ENCODE results near the gene CTR9.

- TF ChIP-seq CTCF (IDR thresholded peaks at IDR 0.05; ENCODE audit: control extremely low read depth in 1 of 3, insufficient read depth in 1 of 3, low read depth in 1 of 3, low read length in 3 of 3) (no peak), BCL11A (IDR thresholded peaks at IDR 0.05; ENCODE audit: low read depth in 2 of 2, low read length in 2 of 2) (no peak), CEBPB (IDR thresholded peaks at IDR 0.05; ENCODE audit: low read depth, low read length) (no peak), SIRT6 (IDR thresholded peaks at IDR 0.05; ENCODE audit: low read length) (no peak), YY1 (IDR thresholded peaks at IDR 0.05; ENCODE audit: low read depth, low read length) (no peak), USF2 (IDR thresholded peaks at IDR 0.05; ENCODE audit: low read length) (no peak), KDM1A (IDR thresholded peaks at IDR 0.05; ENCODE audit: borderline replicate concordance, low read length) (no peak)
These were observed 31.4 kb upstream of the CTR9 start for GRCh38 chr11:10719616-10720015.

All from H1 (cell line).